GM12878 (cell line): ENCODE results near the gene OR5AK2. TPM values are rescaled to one million over a fixed set of nuclear protein-coding genes. Genes with fewer than 3 reads are reported as not detected.

Experiments used
- ATAC-seq: fragments of 200-7000 bp; cut with Tn5 transposase; 3 replicates; pipeline ENCODE4 v1.9.1; 2020; ENCODE audit warnings: mild to moderate bottlenecking, moderate library complexity
- BruUV-seq: library from RNA; stranded (reverse); fragments of 400-500 nt; replicated peaks from 2 replicates; lab custom pipeline; 2021; lab: Mats Ljungman, UMichigan
- CTCF ChIA-PET: fragments of 300-600 bp; sonication (Branson Sonifier 250); formaldehyde crosslinking; extraction: SDS; loops from one replicate; lab custom pipeline; 2021; ENCODE audit warnings: inconsistent platforms; lab: Yijun Ruan, JAX
- POLR2A ChIA-PET: fragments of 350-600 bp; formaldehyde crosslinking; extraction: SDS; loops from one replicate; lab custom pipeline; 2021; ENCODE audit warnings: inconsistent platforms; lab: Charles Lee
- RAD21 ChIA-PET: fragments of 300-600 bp; sonication (Branson Sonifier 250); formaldehyde crosslinking; loops from one replicate; lab custom pipeline; 2023; ENCODE audit warnings: antibody characterized with exemption; ENCODE audit not compliant: unreplicated experiment; lab: Charles Lee
- SMC1A ChIA-PET: fragments of 300-600 bp; sonication (Branson Sonifier 250); formaldehyde crosslinking; loops from one replicate; lab custom pipeline; 2023; ENCODE audit not compliant: unreplicated experiment, uncharacterized antibody; lab: Charles Lee
- DNase-seq: peaks from one replicate; pipeline ENCODE4 v3.0.0-alpha.2; 2011; ENCODE audit warnings: low read depth, low spot score
- FAIRE-seq: peaks from 3 replicates; lab custom pipeline; 2011; peaks lifted over from hg19 to GRCh38; lab: Jason Lieb, UNC
- H2AFZ ChIP-seq: 2 replicates; pipeline ENCODE4 v1.6.0; 2011; ENCODE audit warnings: low read depth, low read length, control low read depth; ENCODE audit not compliant: control insufficient read depth
- H3K27ac ChIP-seq: 2 replicates; pipeline ENCODE4 v1.5.1; 2011; ENCODE audit warnings: control low read depth; ENCODE audit not compliant: control insufficient read depth, insufficient read depth
- H3K27me3 ChIP-seq, 2 experiments: replicated peaks in 1 of 2; 2 replicates each; pipeline versions ENCODE4 v1.6.0 to v1.6.1; 2011; ENCODE audit warnings: low read length in 1 of 2; ENCODE audit not compliant: control insufficient read depth in 2 of 2, insufficient read depth in 2 of 2
- H3K36me3 ChIP-seq, 2 experiments: 2 replicates each; pipeline ENCODE4 v1.5.1; 2011; ENCODE audit warnings: low read length in 1 of 2; ENCODE audit not compliant: control insufficient read depth in 2 of 2, insufficient read depth in 2 of 2
- H3K4me1 ChIP-seq: 2 replicates; pipeline ENCODE4 v1.6.1; 2011; ENCODE audit warnings: mild to moderate bottlenecking, low read length, moderate library complexity, mixed read lengths; ENCODE audit not compliant: control insufficient read depth, insufficient read depth
- H3K4me2 ChIP-seq: 2 replicates; pipeline ENCODE4 v1.6.0; 2011; ENCODE audit warnings: control low read depth; ENCODE audit not compliant: control insufficient read depth, insufficient read depth
- H3K4me3 ChIP-seq: fragments of 200-600 bp; sonication (generic); 2 replicates; pipeline ENCODE4 v1.5.1; 2016
- H3K79me2 ChIP-seq: 2 replicates; pipeline ENCODE4 v1.6.0; 2011; ENCODE audit warnings: low read length; ENCODE audit not compliant: control insufficient read depth, insufficient read depth
- H3K9ac ChIP-seq: 2 replicates; pipeline ENCODE4 v1.8.0; 2011; ENCODE audit warnings: low read length, control low read depth, mixed read lengths; ENCODE audit not compliant: control insufficient read depth, insufficient read depth
- H3K9me3 ChIP-seq: replicated peaks from 3 replicates; pipeline ENCODE4 v1.5.1; 2011; ENCODE audit warnings: mild to moderate bottlenecking, low read length; ENCODE audit not compliant: control insufficient read depth, insufficient read depth
- H4K20me1 ChIP-seq: 2 replicates; pipeline ENCODE4 v1.6.0; 2011; ENCODE audit not compliant: control insufficient read depth, insufficient read depth
- CBX3 ChIP-seq: fragments of 200-600 bp; sonication (generic); IDR thresholded peaks from 2 replicates; pipeline ENCODE4 v1.6.1; 2016; ENCODE audit warnings: low read depth, borderline replicate concordance
- CREB1 ChIP-seq: IDR thresholded peaks from 2 replicates; pipeline ENCODE4 v1.6.1; 2012; ENCODE audit warnings: low read depth, mild to moderate bottlenecking, inconsistent platforms
- CTCF ChIP-seq, 3 experiments: IDR thresholded peaks in 2 of 3; conservative IDR thresholded peaks in 1 of 3; 2 replicates each; pipeline ENCODE4 v1.5.1; 2011; ENCODE audit warnings: low read depth in 3 of 3, low read length in 3 of 3, mild to moderate bottlenecking in 3 of 3, control low read depth in 2 of 3, moderate library complexity in 2 of 3, inconsistent platforms in 1 of 3, mixed read lengths in 1 of 3; ENCODE audit not compliant: control insufficient read depth in 2 of 3, insufficient read depth in 1 of 3; ENCODE audit errors: extremely low read depth in 1 of 3
- MLLT1 ChIP-seq: fragments of 450-650 bp; IDR thresholded peaks from 2 replicates; pipeline ENCODE4 v1.6.1; 2016; ENCODE audit warnings: mild to moderate bottlenecking
- NR2F1 ChIP-seq: fragments of 450-650 bp; conservative IDR thresholded peaks from 2 replicates; pipeline ENCODE4 v1.6.1; 2017; ENCODE audit warnings: mild to moderate bottlenecking
- WGBS: methylation state at CpG from one replicate; pipeline ENCODE4 v1.1.6; 2016; ENCODE audit warnings: low lambda C conversion rate; ENCODE audit not compliant: insufficient replicate concordance, insufficient coverage; ENCODE audit errors: missing lambda C conversion rate; 5-methylcytosine and 5-hydroxymethylcytosine counted together
- in situ Hi-C: fragments of 300-500 bp; cut with MboI; formaldehyde crosslinking; loops from 9 replicates; pipeline ENCODE4 v1.14.3; 2018; ENCODE audit warnings: mixed read lengths
- intact Hi-C: fragments of 100-400 bp; cut with micrococcal nuclease; formaldehyde crosslinking; loops from one replicate; pipeline ENCODE4 v1.14.2; 2022; ENCODE audit not compliant: unreplicated experiment
- polyA plus RNA-seq, 11 experiments: library from polyadenylated mRNA; depleted of rRNA in 4 of 11; unstranded in 6 of 11; stranded (reverse) in 5 of 11; fragments of >200 nt; fragmentation: Nextera tagmentation in 4 of 11; fragmentation: Illumina TruSeq in 1 of 11; extraction: Ambion mirVana in 4 of 11; extraction: Trizol in 1 of 11; gene quantifications; 1 replicate in 1 of 11; 2 replicates in 10 of 11; pipeline versions ENCODE4 v1.2.1 to v1.2.3, GENCODE V29; 2011 to 2016; ENCODE audit warnings: inconsistent platforms in 2 of 11, missing spikeins in 2 of 11, low read depth in 1 of 11
- total RNA-seq, 4 experiments: library from RNA; depleted of rRNA in 3 of 4; stranded (reverse); fragments of >200 nt in 3 of 4; fragmentation: Illumina TruSeq in 1 of 4; extraction: Trizol in 1 of 4; gene quantifications; 2 replicates each; pipeline versions ENCODE4 v1.2.1 to v1.2.3, GENCODE V29; 2013 to 2021

OR5AK2 gene
- total and polyA plus RNA-seq, 10 of the 15 experiments (the other 5 are each of a cell fraction or from before 2014, with no cell fraction given): not detected

- in situ Hi-C loops (no loop called here), intact Hi-C loops (loop anchor here (2.0 kb wide), 1 partner anchor 247 kb away; no protein-coding TSS in a partner anchor)
- BruUV-seq: no TSS peak
- FAIRE-seq: no peak
- Histone ChIP-seq H3K79me2 (no peaks in the 10 kb centered on the region), H2AFZ (no peak overlapping the region), H3K27me3 (no peaks in the 10 kb centered on the region), H3K27ac (no peak overlapping the region), H3K9me3 (no peaks in the 10 kb centered on the region), H3K4me2 (no peak overlapping the region), H3K36me3 (no peaks in the 10 kb centered on the region)
- no peak for DNase-seq
- ATAC-seq: peak; percentile 40; the same call in 1 of the 3 replicates
- WGBS: 61% methylated on average over 14 of the region's 14 CpGs
- ChIA-PET CTCF (no interaction called here), SMC1A (no interaction called here), POLR2A (no interaction called here)
- TF ChIP-seq CBX3: no peak
- TF ChIP-seq NR2F1: no peak
- TF ChIP-seq CTCF (IDR thresholded peaks at IDR 0.05 in 2 of 3, conservative IDR thresholded peaks at IDR 0.05 in 1 of 3; ENCODE audit: control insufficient read depth in 2 of 3, extremely low read depth in 1 of 3, insufficient read depth in 1 of 3, low read depth in 3 of 3, low read length in 3 of 3): peak in 1 of 3 experiments; percentile 22; a peak in 2 of 6 replicates
- TF ChIP-seq CREB1: no peak
- TF ChIP-seq MLLT1: no peak
- TF ChIP-seq, all 136 proteins: peak for 1
- H3K4me1 ChIP-seq: no peaks in the 10 kb centered on the region
- H3K9ac ChIP-seq: no peak overlapping the region
- H4K20me1 ChIP-seq: no peaks in the 10 kb centered on the region
- RAD21 ChIA-PET: no interaction called here
- no peak overlapping the region for H3K4me3 ChIP-seq
Measured at GRCh38 chr11:57001674-57002401, 13.1 kb downstream of the OR5AK2 start.
